Esophagus (tissue), 2 donors: ENCODE data around the gene LCN12. TPM values are rescaled to one million over a fixed set of nuclear protein-coding genes. Genes with fewer than 3 reads are reported as not detected.

Source experiments
- H3K27ac ChIP-seq, 2 donors: one replicate each; pipeline ENCODE4 v1.5.1; 2013; ENCODE audit warnings: low read depth in 2 of 2, mild to moderate bottlenecking in 2 of 2, inconsistent platforms in 1 of 2, low read length in 1 of 2, moderate library complexity in 1 of 2
- H3K27me3 ChIP-seq, 2 donors: one replicate each; pipeline ENCODE4 v1.6.1; 2013; ENCODE audit warnings: low read length in 2 of 2, control low read depth in 1 of 2, mild to moderate bottlenecking in 1 of 2; ENCODE audit not compliant: insufficient read depth in 2 of 2, control insufficient read depth in 1 of 2
- H3K36me3 ChIP-seq, 2 donors: one replicate each; pipeline ENCODE4 v1.6.1; 2013; ENCODE audit warnings: low read length in 1 of 2; ENCODE audit not compliant: control insufficient read depth in 2 of 2, insufficient read depth in 2 of 2
- H3K4me1 ChIP-seq, 2 donors: one replicate each; pipeline ENCODE4 v1.6.1; 2013; ENCODE audit warnings: low read length in 1 of 2; ENCODE audit not compliant: control insufficient read depth in 2 of 2, insufficient read depth in 2 of 2
- H3K4me3 ChIP-seq, 2 donors: one replicate each; pipeline ENCODE4 v1.5.1; 2013; ENCODE audit warnings: low read length in 2 of 2, mild to moderate bottlenecking in 2 of 2, low read depth in 1 of 2, moderate library complexity in 1 of 2
- H3K9me3 ChIP-seq, 2 donors: one replicate each; pipeline ENCODE4 v1.6.1; 2013; ENCODE audit warnings: mild to moderate bottlenecking in 2 of 2, low read depth in 1 of 2, low read length in 1 of 2, moderate library complexity in 1 of 2; ENCODE audit not compliant: control insufficient read depth in 2 of 2, insufficient read depth in 1 of 2
- WGBS, 2 donors: extraction: QIAGEN DNeasy Blood & Tissue Kit; methylation state at CpG; one replicate each; pipeline ENCODE4 v1.1.7; 2013; 5-methylcytosine and 5-hydroxymethylcytosine counted together
- polyA plus RNA-seq, 2 donors: library from polyadenylated mRNA; stranded (reverse); fragments of 200-250 nt; gene quantifications; one replicate each; pipeline ENCODE4 v1.2.3, GENCODE V29; 2013
- donor health status: healthy with polysubstance abuse.
- donor health status: Bipolar disorder and iron deficiency.

The LCN12 gene
- polyA plus RNA-seq, 2 donors, result 0.24 to 0.77 TPM

- H3K27me3 ChIP-seq, result no peaks in the 10 kb centered on the region
- H3K9me3 ChIP-seq, result no peaks in the 10 kb centered on the region
- H3K4me3 ChIP-seq, result no peak overlapping the region
- H3K27ac ChIP-seq, result no peak overlapping the region
- peaks cover 6 to 17% of the 10 kb centered on the region in 2 donors for H3K4me1 ChIP-seq
- WGBS, 2 donors, result 86 to 87% methylated on average over 11 of the region's 11 CpGs
- no peaks in the 10 kb centered on the region for H3K36me3 ChIP-seq
Measured at GRCh38 chr9:136962701-136963248, 10.7 kb downstream of the LCN12 start.

DNA sequence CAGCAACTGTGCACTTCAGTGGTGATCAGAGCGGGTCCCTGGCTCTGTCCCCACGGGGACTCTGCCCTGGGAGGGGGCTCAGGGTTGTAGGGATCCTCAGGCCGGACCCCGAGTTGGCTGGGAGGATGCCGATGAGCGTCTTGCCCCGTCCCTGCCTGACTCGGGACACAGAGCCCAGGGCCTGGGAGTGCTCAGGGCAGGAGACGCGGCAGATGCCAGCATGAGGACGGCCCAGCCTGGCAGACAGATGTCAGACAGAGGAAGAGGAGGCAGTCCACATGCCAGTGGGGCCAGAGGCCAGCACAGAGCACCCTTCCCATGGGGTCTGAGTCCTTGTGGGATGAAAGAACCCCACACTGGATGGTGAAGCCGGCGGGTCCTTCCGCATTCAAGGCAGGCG, 11.3 kb downstream of the LCN12 start:
- H3K36me3 ChIP-seq, result no peaks in the 10 kb centered on the region
- H3K9me3 ChIP-seq, result no peaks in the 10 kb centered on the region
- WGBS, 2 donors, result 77 to 85% methylated on average over 15 of the region's 15 CpGs

DNA sequence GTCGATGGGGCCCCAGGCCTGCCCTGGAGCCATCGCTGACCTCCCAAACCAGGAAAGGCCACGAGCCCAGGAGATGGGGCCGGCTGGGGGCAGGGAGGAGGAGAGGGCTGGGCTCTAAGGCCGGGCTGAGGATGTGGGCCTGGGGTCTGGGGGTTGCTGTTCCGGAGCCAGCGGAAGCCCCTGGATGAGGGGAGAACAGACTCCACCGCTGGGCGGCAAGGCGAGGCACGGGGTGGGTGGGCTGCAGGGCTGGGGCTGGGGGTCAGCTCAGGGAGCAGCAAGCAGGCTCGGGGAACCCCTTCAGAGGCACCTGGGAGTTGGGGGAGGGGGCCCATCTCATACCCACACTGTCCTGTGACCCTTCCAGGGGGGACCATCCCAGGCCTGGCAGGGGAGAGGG, 11.7 kb downstream of the LCN12 start:
- no peaks in the 10 kb centered on the region for H3K36me3 ChIP-seq
- H3K27me3 ChIP-seq, result no peaks in the 10 kb centered on the region
- H3K4me3 ChIP-seq, result no peak overlapping the region
- no peak overlapping the region for H3K27ac ChIP-seq
- peaks cover 6 to 17% of the 10 kb centered on the region in 2 donors for H3K4me1 ChIP-seq
- H3K9me3 ChIP-seq, result no peaks in the 10 kb centered on the region
- 83 to 88% methylated on average over 12 of the region's 12 CpGs for WGBS, 2 donors

More for the DNA sequence above, 11.3 kb downstream of the LCN12 start:
- peak overlapping the region in 1 of 2 donors; percentile 6 for H3K27ac ChIP-seq
- no peak overlapping the region for H3K4me3 ChIP-seq
- H3K4me1 ChIP-seq, result peaks cover 6 to 17% of the 10 kb centered on the region in 2 donors
- H3K27me3 ChIP-seq, result no peaks in the 10 kb centered on the region

DNA sequence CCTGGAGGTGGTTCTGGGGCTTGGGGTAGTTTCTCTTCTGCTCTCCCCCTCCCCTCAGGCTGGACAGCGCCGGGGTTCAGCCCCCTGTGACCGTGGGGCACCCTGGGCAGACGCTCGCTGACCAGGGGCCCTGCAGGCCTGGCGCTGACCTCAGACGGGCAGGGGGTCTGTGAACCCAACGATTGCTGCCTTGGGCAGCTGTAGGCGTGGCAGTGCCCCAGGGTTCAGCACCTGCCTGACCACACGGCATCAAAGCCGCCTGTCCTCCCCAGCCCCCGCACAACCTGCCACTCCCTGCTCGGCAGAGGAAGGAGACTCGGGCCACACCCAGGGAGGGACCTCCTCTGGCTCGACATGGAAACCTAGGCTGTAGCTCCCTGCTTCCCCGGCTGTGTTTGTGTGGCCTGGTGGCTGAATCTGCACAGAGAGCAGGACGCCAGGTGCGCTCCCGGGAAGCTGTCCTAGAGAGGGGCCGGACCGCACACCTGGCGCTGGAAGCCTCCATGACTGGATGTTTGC, 12.2 kb downstream of the LCN12 start:
- H3K4me1 ChIP-seq, result peaks cover 6 to 17% of the 10 kb centered on the region in 2 donors
- no peak overlapping the region for H3K27ac ChIP-seq
- no peaks in the 10 kb centered on the region for H3K27me3 ChIP-seq
- no peaks in the 10 kb centered on the region for H3K9me3 ChIP-seq
- H3K4me3 ChIP-seq, result no peak overlapping the region
- H3K36me3 ChIP-seq, result no peaks in the 10 kb centered on the region
- 49 to 56% methylated on average over 20 to 22 of the region's 22 CpGs for WGBS, 2 donors

GRCh38 chr9:136964833-136965422, 12.9 kb downstream of the LCN12 start:
- peaks cover 6 to 17% of the 10 kb centered on the region in 2 donors for H3K4me1 ChIP-seq
- no peak overlapping the region for H3K4me3 ChIP-seq
- 79 to 87% methylated on average over 26 of the region's 26 CpGs for WGBS, 2 donors
- no peaks in the 10 kb centered on the region for H3K9me3 ChIP-seq
- H3K27ac ChIP-seq, result no peak overlapping the region
- no peaks in the 10 kb centered on the region for H3K27me3 ChIP-seq
- no peaks in the 10 kb centered on the region for H3K36me3 ChIP-seq

GRCh38 chr9:136965771-136966484, 13.9 kb downstream of the LCN12 start:
- no peaks in the 10 kb centered on the region for H3K36me3 ChIP-seq
- no peaks in the 10 kb centered on the region for H3K9me3 ChIP-seq
- H3K4me1 ChIP-seq, result peaks cover 5 to 16% of the 10 kb centered on the region in 2 donors
- no peak overlapping the region for H3K4me3 ChIP-seq
- H3K27me3 ChIP-seq, result no peaks in the 10 kb centered on the region
- WGBS, 2 donors, result 21 to 26% methylated on average over 23 of the region's 23 CpGs
- no peak overlapping the region for H3K27ac ChIP-seq

DNA sequence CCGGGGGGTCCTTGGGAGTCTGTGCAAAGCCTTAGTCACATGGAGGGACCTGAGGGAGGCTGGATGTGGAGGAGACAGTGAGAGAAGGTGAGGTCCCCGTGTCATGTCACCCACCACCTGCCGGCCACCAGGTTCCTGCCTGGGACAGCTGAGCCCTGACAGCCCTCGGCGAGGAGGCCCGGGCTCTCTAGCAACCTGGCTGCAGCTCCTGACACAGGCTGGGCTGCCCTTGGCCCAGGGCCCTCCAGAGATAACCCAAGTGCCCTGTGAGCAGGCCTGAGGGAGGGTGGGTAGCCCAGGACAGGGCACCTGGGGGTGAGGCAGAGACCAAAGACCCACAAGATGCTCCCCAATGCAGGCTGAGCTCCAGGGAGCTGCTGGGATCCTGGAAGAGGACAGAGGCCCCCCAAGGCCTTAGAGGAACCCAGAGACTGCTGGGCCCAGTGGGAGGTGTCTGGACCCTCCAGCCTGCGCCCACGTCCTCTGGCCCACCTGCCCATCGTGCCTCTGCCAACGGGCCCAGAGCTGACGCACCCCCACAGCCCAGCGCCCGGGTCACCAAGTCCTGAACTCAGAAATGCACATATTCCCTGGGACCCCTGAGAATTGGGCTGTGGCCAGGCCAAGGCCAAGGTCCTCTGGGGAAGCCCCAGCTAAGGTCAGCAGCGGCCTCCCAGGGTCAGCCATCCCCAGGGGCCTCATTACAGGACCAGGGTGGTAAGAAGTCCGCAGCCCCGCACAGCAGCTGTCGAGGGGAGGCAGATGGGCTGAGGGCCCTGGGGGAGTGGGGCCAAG, 16.5 kb downstream of the LCN12 start:
- Histone ChIP-seq H3K27me3 (no peaks in the 10 kb centered on the region), H3K4me1 (peaks cover 4 to 8% of the 10 kb centered on the region in 2 donors), H3K4me3 (no peak overlapping the region), H3K36me3 (no peaks in the 10 kb centered on the region), H3K9me3 (no peaks in the 10 kb centered on the region), H3K27ac (no peak overlapping the region)
- WGBS, 2 donors, result 81 to 82% methylated on average over 17 of the region's 17 CpGs

- H3K4me3 ChIP-seq, result no peak overlapping the region
- H3K36me3 ChIP-seq, result no peaks in the 10 kb centered on the region
- no peak overlapping the region for H3K27ac ChIP-seq
- peaks cover 5% of the 10 kb centered on the region in 2 donors for H3K4me1 ChIP-seq
- WGBS, 2 donors, result 71 to 76% methylated on average over 17 of the region's 17 CpGs
- no peaks in the 10 kb centered on the region for H3K9me3 ChIP-seq
- no peaks in the 10 kb centered on the region for H3K27me3 ChIP-seq
Measured at GRCh38 chr9:136969150-136969549, 17.1 kb downstream of the LCN12 start.

- H3K4me1 ChIP-seq, result peaks cover 4 to 5% of the 10 kb centered on the region in 2 donors
- H3K4me3 ChIP-seq, result no peak overlapping the region
- no peaks in the 10 kb centered on the region for H3K36me3 ChIP-seq
- WGBS, 2 donors, result 70 to 72% methylated on average over 5 of the region's 5 CpGs
- H3K27me3 ChIP-seq, result no peaks in the 10 kb centered on the region
- no peak overlapping the region for H3K27ac ChIP-seq
- no peaks in the 10 kb centered on the region for H3K9me3 ChIP-seq
Measured at GRCh38 chr9:136969774-136970173, 17.7 kb downstream of the LCN12 start.
